DMS153 treated with DMSO at 0.1 percent for 48 hours (cell line): ENCODE results near the gene BRCA2.
"Not testable (repeated sequence)": the region's sequence is repeated elsewhere in the genome, so short reads cannot be mapped to it uniquely, and the experiment has no call there.

Experiments used
- DNase-seq: peaks from one replicate; lab custom pipeline; 2025; ENCODE audit not compliant: unreplicated experiment; lab: John Stamatoyannopoulos, UW

BRCA2 gene

DNA sequence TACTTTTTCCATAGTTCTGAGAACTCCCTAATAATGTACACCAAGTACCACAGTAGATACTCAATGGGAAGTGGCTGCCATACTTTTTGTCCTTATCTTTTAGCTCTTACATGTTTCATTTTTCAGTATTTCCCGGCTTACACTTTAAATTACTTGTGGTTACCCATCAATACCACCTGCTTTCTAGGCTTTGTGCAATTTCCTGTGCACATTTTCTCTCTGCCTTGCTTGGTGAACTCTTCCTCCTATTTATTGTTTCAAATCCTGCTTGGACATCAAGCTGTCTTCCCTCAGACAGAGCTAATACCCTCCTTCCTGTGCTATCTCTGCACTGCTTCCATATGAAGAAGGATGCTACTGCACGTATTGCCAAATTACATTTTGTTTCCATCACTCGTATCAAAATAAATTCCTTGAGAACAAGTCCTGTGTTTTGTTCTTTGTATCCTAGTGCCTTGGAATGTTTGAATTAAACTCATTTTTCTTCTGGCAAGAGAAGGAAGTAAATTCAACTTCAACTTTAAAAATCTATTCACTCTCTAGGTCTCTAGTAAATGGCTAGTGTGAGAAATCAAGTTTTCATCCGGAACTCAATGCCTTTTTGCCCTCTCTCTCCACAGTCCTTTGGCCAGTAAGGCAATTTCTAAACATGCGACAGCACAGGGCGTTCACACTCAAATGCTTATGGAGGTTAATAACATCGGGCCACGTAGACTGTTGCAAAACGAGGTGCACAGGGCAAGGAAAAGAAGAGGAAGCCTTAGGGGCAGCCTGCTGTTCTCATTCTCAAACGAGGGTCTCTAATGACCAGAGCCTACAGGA is 5.8 kb upstream of the BRCA2 start:
- DNase-seq = no peak

GRCh38 chr13:32310134-32310706 is 5.1 kb upstream of the BRCA2 start:
- DNase-seq = peak; percentile 49

GRCh38 chr13:32311188-32311897 is 4.0 kb upstream of the BRCA2 start:
- DNase-seq = no peak

DNA sequence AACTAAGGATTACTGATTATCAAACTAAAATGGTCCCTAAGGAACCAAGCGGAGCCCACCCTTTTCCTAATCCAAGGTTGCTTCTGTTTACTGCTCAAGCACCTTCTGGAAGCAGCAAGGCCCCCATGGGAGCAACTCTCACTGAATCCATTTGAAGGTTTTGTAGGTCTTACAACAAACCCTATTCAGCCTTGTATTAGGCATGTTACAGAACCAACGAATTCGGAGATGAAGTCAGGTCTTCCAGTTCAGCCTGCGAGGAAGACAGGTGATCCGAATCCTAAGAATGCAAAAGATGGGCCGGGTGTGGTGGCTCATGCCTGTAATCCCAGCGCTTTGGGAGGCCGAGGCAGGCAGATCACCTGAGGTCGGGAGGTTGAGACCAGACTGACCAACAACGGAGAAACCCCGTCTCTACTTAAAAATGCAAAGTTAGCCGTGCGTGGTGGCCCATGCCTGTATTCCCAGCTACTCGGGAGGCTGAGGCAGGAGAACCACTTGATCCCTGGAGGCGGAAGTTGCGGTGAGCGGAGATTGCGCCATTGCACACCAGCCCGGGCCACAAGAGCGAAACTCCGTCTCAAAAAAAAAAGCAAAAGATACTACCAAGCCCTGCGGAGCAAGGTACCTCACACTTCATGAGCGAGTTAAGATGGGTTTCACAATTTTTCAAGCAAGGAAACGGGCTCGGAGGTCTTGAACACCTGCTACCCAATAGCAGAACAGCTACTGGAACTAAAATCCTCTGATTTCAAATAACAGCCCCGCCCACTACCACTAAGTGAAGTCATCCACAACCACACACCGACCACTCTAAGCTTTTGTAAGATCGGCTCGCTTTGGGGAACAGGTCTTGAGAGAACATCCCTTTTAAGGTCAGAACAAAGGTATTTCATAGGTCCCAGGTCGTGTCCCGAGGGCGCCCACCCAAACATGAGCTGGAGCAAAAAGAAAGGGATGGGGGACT is 754 bp upstream of the BRCA2 start:
- no peak for DNase-seq

- DNase-seq = no peak
These were observed 676 bp downstream of the BRCA2 start for GRCh38 chr13:32316028-32316339.

DNA sequence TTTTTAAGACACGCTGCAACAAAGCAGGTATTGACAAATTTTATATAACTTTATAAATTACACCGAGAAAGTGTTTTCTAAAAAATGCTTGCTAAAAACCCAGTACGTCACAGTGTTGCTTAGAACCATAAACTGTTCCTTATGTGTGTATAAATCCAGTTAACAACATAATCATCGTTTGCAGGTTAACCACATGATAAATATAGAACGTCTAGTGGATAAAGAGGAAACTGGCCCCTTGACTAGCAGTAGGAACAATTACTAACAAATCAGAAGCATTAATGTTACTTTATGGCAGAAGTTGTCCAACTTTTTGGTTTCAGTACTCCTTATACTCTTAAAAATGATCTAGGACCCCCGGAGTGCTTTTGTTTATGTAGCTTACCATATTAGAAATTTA is 1.2 kb downstream of the BRCA2 start:
- DNase-seq = no peak

- DNase-seq = no peak
These were observed 2.6 kb downstream of the BRCA2 start for GRCh38 chr13:32317716-32318465.

DNA sequence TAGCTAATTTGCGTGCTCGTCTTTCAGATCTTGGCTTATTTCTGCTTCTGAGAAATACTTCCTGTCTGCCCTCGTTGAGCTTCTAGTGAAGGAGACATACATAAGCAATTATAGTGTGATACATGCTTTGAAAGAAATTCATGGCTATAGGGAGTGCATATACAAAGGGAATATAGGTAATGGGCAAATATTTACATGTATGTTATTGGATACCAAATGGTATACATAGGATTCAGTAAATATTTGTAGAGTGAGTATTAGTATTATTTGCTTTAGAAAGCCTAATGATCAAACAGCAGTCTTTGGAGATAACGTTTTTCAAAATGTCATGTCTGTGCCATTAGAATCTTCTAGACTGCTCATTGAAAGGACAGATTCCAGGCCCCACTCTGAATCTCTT is 5.2 kb downstream of the BRCA2 start:
- DNase-seq = no peak

- no peak for DNase-seq
These were observed 8.6 kb downstream of the BRCA2 start for GRCh38 chr13:32323912-32324311.

DNA sequence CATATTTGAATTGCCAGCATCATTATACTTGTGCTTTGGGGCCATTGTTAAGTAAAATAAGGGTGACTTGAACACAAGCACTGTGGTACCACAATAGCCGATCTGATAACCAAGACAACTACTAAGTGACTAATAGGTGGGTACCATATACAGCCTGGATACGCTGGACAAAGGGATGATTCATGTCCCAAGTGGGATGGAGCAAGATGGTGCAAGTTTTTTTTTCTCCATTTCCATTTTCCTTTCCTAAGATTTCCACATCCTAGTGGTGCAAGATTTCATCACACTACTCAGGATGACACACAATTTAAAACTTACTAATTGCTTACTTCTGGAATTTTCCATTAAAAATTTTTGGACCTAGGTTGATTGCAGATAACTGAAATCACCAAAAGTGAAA is 15.1 kb downstream of the BRCA2 start:
- DNase-seq = no peak

DNA sequence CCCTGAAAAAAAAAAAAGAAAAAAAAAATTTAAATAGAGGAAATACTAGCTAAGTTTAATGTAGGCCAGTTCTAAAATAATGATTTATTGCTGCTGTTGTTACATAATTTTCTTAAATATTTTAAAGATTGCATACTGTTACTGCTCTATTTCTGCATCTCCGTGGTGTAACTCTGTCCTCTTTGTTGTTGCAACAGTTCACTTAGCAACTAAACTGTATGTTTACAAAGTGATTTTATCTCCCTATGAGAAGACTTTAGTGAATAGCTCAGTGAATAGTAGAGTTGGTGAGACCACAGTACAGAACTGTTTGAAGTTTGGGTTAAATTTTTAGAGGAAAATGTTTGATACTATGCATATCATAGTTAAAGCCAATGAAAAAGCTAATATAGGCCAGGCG is 19.4 kb downstream of the BRCA2 start:
- no peak for DNase-seq

GRCh38 chr13:32340914-32341313 is 25.6 kb downstream of the BRCA2 start:
- no peak for DNase-seq

DNA sequence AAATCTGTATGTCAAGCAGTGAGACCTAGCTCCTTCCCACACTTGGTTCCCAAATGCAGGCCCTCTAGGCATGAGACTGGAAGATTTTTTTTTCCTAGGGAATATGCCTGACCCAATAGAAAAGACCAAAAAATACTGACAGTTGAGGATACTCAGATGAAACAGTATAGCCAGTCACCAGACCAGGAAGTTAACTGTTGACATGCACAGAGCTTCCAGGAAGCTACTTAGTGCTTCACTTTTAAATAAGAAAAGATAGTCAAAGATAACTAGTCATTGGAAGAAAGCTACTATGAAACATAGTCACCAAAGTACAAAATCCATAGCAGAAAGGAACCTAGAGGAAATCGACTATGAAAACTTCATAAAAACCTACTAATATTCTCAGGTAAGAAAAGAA is 32.3 kb downstream of the BRCA2 start:
- DNase-seq = no peak

- DNase-seq = not testable (repeated sequence)
These were observed 35.6 kb downstream of the BRCA2 start for GRCh38 chr13:32350839-32351441.

DNA sequence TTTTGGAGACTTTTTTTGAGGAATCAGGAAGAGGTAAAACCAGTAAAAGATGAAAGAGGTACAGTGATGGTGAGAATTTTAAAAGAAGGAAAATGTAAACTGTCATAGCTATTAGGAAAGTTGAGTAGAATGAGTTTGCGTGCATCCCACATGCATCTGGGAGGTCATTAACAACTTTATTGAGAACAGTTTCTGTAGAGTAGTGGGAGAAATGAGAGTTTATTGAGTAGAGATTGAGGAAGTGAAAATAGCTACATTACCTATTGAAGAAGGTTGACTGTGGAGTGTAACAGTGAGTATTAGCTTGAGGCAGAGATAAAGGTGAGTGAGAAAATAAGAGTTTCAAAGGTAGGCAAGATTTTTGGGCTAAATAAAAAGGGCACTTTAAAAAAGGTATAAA is 38.7 kb downstream of the BRCA2 start:
- DNase-seq = no peak

GRCh38 chr13:32355935-32356334 is 40.6 kb downstream of the BRCA2 start:
- not testable (repeated sequence) for DNase-seq

DNA sequence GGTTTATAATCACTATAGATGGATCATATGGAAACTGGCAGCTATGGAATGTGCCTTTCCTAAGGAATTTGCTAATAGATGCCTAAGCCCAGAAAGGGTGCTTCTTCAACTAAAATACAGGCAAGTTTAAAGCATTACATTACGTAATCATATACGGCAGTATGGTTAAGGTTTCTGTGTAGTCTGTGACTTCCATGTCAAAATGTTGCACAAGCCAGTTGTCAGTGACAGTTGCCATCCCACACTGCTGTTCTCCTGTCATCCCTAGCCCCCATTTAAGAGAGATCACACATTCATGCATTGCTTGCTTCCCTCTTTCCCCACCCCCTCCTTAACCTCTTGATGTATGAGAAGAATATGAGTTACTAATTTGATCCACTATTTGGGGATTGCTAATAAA is 47.3 kb downstream of the BRCA2 start:
- no peak for DNase-seq

GRCh38 chr13:32370805-32371204 is 55.5 kb downstream of the BRCA2 start:
- DNase-seq = no peak

- no peak for DNase-seq
These were observed 61.5 kb downstream of the BRCA2 start for GRCh38 chr13:32376642-32377415.
